Measurements from ENCODE around the gene SETDB1. TPM values are rescaled to one million over a fixed set of nuclear protein-coding genes. Genes with fewer than 3 reads are reported as not detected.

Gene SETDB1
- total and polyA plus RNA-seq, 4 donors = 5.4 to 23.7 (median 14.0) TPM

DNA sequence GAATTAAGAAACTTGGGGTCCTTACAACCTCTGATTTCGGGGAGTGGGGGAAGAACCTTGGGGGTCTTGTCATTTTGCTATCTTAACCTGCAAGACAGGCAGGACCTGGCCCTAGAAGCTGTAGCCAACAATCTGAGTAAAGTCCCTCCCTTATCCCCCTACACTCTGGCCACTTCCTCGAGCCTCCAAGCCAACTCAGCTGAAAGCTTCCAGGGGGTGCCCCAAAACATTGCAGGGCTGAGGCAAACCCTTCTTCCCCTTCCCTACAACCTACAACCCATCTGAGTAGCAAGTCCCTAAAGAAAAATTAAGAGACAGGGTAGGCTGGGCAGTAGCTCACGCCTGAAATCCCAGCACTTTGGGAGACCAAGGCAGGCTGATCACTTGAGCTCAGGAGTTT is 43.5 kb downstream of the SETDB1 start:
- Histone ChIP-seq H3K27me3 (ENCODE audit: control insufficient read depth in 4 of 4, insufficient read depth in 4 of 4, low read length in 3 of 4) (no peaks in the 10 kb centered on the region), H3K4me3 (ENCODE audit: low read depth in 1 of 3, low read length in 3 of 3) (no peak overlapping the region), H3K9ac (ENCODE audit: low read depth in 1 of 2, low read length in 2 of 2) (no peak overlapping the region), H3K4me1 (ENCODE audit: control insufficient read depth in 4 of 4, insufficient read depth in 4 of 4, low read length in 3 of 4) (peaks cover 7 to 55% (median 42%) of the 10 kb centered on the region in 4 donors), H3K36me3 (ENCODE audit: control insufficient read depth in 4 of 4, insufficient read depth in 3 of 4, low read depth in 1 of 4, low read length in 3 of 4) (peaks cover 18 to 44% (median 38%) of the 10 kb centered on the region in 4 donors), H3K27ac (ENCODE audit: low read depth in 1 of 2, low read length in 2 of 2) (peak overlapping the region; percentile 3 to 53), H3K9me3 (ENCODE audit: control insufficient read depth in 4 of 4, low read length in 3 of 4) (no peaks in the 10 kb centered on the region)
- WGBS = 61% methylated on average over 3 of the region's 3 CpGs
- DNase-seq (ENCODE audit: low spot score) = no peak
- TF ChIP-seq TAF1 (conservative IDR thresholded peaks at IDR 0.05) (no peak), EGR1 (IDR thresholded peaks at IDR 0.05; ENCODE audit: low read depth in 2 of 2) (no peak), RXRA (IDR thresholded peaks at IDR 0.05) (no peak), REST (IDR thresholded peaks at IDR 0.05) (no peak), NR2F2 (IDR thresholded peaks at IDR 0.05) (no peak)

DNA sequence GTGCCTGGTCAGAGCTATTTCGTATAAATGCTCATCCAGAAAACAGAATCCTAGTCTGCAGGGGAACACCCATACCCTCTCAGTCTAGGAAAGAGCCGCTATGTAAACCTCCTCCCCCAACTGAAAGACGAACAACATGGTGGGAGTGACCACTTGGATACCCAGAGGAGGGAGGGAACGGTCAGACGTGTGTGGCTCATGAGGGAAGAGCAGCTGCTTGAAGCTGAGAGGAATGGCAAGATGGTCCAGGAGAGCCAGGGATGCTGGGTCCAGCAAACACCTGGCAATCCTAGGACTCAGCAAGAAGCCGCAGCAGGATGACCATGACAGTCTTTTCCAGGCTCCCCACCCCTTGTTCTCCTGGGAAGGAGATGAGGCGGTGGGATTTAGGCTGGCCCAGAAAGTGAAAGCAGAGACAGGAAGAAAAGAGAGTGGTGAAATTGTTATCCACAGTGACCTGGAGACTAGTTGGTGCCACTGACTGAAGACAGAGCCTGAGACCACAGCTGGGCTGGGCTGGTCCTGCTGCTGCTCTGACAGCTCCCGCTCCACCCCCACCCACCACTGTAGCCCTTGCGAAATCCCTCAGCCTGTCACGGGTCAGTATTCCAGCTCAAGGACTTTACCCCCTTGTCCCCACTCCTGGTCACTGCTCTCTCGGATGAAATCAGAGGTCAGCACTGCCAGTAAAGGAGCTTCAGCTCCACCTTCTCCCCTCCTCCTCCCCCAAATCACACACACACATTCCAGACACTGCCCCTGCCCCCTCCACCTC is 44.8 kb downstream of the SETDB1 start:
- 21% methylated on average over 11 of the region's 11 CpGs for WGBS
- TF ChIP-seq HNF4A (conservative IDR thresholded peaks at IDR 0.05) (peak; percentile 99 to 100), TAF1 (conservative IDR thresholded peaks at IDR 0.05) (no peak), HNF4G (IDR thresholded peaks at IDR 0.05) (peak; percentile 100), GABPA (IDR thresholded peaks at IDR 0.05 in 1 of 2, conservative IDR thresholded peaks at IDR 0.05 in 1 of 2) (peak in 1 of 2 donors; percentile 66), FOXA2 (IDR thresholded peaks at IDR 0.05) (peak; percentile 65), RXRA (IDR thresholded peaks at IDR 0.05) (peak; percentile 100), NR2F2 (IDR thresholded peaks at IDR 0.05) (peak; percentile 98), YY1 (IDR thresholded peaks at IDR 0.05) (no peak), FOXA1 (IDR thresholded peaks at IDR 0.05) (peak; percentile 68), SP1 (IDR thresholded peaks at IDR 0.05) (peak; percentile 97), ZBTB33 (IDR thresholded peaks at IDR 0.05) (peak; percentile 91), EGR1 (IDR thresholded peaks at IDR 0.05; ENCODE audit: low read depth in 2 of 2) (peak in 1 of 2 donors; percentile 63), REST (IDR thresholded peaks at IDR 0.05) (peak; percentile 80), RAD21 (IDR thresholded peaks at IDR 0.05) (peak; percentile 36 to 50), JUND (IDR thresholded peaks at IDR 0.05) (peak; percentile 88 to 96)
- TF ChIP-seq, protein P1, sequence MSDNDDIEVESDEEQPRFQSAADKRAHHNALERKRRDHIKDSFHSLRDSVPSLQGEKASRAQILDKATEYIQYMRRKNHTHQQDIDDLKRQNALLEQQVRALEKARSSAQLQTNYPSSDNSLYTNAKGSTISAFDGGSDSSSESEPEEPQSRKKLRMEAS (IDR thresholded peaks at IDR 0.05) = peak; percentile 89
- TF ChIP-seq, protein P2, sequence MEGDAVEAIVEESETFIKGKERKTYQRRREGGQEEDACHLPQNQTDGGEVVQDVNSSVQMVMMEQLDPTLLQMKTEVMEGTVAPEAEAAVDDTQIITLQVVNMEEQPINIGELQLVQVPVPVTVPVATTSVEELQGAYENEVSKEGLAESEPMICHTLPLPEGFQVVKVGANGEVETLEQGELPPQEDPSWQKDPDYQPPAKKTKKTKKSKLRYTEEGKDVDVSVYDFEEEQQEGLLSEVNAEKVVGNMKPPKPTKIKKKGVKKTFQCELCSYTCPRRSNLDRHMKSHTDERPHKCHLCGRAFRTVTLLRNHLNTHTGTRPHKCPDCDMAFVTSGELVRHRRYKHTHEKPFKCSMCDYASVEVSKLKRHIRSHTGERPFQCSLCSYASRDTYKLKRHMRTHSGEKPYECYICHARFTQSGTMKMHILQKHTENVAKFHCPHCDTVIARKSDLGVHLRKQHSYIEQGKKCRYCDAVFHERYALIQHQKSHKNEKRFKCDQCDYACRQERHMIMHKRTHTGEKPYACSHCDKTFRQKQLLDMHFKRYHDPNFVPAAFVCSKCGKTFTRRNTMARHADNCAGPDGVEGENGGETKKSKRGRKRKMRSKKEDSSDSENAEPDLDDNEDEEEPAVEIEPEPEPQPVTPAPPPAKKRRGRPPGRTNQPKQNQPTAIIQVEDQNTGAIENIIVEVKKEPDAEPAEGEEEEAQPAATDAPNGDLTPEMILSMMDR (IDR thresholded peaks at IDR 0.05; ENCODE audit: low read depth, low read length, missing input control) = no peak
- TF ChIP-seq, protein P3, sequence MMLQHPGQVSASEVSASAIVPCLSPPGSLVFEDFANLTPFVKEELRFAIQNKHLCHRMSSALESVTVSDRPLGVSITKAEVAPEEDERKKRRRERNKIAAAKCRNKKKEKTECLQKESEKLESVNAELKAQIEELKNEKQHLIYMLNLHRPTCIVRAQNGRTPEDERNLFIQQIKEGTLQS (IDR thresholded peaks at IDR 0.05) = peak; percentile 84
- Histone ChIP-seq H3K27me3 (ENCODE audit: control insufficient read depth in 4 of 4, insufficient read depth in 4 of 4, low read length in 3 of 4) (no peaks in the 10 kb centered on the region), H3K27ac (ENCODE audit: low read depth in 1 of 2, low read length in 2 of 2) (peak overlapping the region; percentile 89 to 90), H3K9ac (ENCODE audit: low read depth in 1 of 2, low read length in 2 of 2) (no peak overlapping the region), H3K9me3 (ENCODE audit: control insufficient read depth in 4 of 4, low read length in 3 of 4) (no peaks in the 10 kb centered on the region), H3K36me3 (ENCODE audit: control insufficient read depth in 4 of 4, insufficient read depth in 3 of 4, low read depth in 1 of 4, low read length in 3 of 4) (peaks cover 16 to 31% (median 28%) of the 10 kb centered on the region in 4 donors), H3K4me3 (ENCODE audit: low read depth in 1 of 3, low read length in 3 of 3) (peak overlapping the region; percentile 31 to 86 (median 45)), H3K4me1 (ENCODE audit: control insufficient read depth in 4 of 4, insufficient read depth in 4 of 4, low read length in 3 of 4) (peaks cover 7 to 59% (median 43%) of the 10 kb centered on the region in 4 donors)
- peak; percentile 76 for DNase-seq (ENCODE audit: low spot score)
